NCI-H345 (cell line): ENCODE results near the gene TRIM45.
"Not testable (repeated sequence)": the region's sequence is repeated elsewhere in the genome, so short reads cannot be mapped to it uniquely, and the experiment has no call there.

Experiments
- DNase-seq: peaks from one replicate; lab custom pipeline; 2025; lab: John Stamatoyannopoulos, UW

Gene TRIM45, protein sequence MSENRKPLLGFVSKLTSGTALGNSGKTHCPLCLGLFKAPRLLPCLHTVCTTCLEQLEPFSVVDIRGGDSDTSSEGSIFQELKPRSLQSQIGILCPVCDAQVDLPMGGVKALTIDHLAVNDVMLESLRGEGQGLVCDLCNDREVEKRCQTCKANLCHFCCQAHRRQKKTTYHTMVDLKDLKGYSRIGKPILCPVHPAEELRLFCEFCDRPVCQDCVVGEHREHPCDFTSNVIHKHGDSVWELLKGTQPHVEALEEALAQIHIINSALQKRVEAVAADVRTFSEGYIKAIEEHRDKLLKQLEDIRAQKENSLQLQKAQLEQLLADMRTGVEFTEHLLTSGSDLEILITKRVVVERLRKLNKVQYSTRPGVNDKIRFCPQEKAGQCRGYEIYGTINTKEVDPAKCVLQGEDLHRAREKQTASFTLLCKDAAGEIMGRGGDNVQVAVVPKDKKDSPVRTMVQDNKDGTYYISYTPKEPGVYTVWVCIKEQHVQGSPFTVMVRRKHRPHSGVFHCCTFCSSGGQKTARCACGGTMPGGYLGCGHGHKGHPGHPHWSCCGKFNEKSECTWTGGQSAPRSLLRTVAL

DNA sequence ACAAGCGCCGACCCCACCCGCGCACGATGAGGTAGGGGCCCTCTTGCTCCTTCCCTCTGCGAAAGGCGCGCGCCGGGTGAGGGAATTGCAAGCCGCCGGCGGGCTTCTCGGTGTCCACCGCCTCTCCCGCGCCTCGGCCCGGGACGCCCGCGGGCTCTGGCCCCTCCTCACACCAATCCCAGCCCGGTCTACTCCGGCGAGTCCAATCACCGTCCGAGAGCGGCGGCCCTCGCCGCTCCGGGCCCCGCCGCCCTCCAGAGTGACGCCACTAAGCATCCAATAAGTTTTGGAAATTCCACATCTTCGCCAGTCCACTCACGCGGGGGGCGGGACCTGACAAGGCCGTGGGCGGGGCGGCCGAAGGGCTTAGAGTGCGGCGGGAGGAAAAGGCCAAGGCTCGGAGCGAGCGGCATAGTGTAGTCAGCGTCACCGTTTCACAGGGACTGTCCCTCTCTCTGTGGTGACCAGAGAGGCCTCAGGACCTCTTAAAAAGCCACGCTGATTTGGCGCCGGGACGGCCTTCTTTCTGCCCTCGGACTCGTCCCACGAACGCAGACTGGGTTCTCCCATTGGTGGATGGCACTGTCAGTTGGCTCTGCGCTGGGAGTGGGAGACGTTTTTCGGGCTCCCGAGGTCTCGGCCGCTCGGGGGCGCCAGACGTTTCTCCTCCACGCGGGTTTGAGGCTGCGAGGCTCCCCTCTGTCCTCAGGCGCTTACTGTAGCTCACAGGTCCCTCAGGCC lies at the start of gene TRIM45:
Gene TRIM45, minus strand, starts transcription at position 161 of the 741 bp plus-strand sequence. CDS start 548 bp downstream, outside the sequence.
- peak; percentile 94 for DNase-seq

DNA sequence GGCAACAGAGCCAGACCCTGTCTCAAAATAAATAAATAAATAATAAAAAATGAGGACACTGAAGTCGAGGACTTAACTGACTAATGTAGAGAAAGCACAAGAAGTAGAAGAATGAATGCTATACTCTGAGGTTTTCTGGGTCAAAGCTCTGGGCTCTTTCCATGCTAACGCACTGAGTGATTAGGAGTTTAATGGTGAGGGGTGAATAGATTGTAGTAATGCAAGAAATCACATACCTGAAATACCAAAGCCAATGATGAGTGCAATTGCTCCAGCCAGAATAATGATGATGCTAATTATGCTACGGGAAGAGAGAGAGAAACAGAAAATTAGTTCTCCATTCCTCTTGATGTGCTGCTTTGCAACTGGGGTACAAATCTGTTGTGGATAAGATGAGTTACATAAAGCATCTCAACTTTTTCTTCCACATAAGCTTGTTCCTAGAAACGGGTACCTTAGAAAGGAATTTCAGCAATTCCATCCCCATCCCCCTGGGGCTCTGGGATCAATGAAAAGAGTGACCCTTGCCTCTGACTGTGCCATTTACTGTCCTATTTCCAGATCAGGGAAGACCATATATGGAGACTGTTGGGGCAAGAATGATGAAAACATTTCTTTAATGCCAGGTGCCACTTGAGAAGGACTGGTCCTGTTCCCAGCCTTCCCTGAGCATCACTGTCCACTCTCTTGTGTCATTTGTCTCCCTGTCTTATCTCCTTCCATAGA lies 48.5 kb upstream of the TRIM45 start:
- no peak for DNase-seq

DNA sequence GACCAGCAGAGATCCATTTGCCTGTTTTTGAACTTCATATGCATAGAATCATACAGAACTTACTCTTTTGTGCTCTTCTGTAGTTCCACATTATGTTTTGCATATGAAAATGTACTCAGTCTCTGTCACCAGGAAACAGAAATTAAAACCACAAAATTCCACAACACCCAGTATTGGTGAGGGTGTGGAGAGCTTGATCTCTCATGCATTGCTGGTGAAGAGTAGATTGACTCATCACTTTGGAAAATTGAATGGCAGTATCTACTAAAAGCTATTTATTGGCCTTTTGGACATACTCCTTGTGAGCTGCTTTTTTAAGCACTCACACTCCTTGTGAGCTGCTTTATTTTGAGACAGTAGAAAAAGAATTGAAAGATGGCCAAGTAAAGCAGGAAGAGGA lies 45.9 kb upstream of the TRIM45 start:
- DNase-seq: no peak

DNA sequence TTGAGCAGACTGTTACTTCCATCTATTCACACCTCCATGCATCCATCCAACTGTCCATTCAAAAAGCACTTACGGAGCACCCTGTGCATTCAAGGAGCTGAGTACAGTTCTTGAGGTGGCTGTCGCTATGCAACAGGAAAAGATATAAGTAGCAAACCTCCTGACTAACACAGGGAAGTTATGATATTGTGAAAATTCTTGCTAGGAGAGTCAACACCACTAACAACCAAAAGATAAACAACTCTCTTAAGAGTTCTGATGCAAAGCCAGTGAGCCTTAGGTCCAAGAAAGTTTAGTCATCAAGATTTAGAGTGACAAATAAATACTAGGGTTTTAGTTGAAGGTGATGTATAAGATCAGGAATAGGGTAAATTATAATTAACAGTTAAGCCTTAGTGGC lies 44.5 kb upstream of the TRIM45 start:
- DNase-seq: no peak

DNA sequence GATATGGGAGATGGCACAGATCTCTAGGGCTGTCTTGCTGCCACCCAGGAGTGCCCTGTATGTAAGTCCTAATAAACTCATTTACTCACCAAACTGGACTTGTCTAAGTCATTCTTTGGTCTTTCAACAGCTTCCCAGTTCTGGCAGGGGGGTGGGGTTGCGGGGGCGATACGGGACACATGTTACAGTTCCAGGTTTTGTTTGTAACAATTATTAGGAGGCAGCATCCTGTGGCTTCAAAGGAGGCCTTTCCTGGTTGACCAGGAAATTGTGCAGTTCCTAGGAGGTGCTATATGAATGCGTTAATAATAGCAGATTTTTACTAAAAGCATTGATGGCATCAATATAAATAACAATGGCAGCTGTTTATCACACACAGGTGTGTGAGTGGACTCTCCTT lies 42.7 kb upstream of the TRIM45 start:
- no peak for DNase-seq

DNA sequence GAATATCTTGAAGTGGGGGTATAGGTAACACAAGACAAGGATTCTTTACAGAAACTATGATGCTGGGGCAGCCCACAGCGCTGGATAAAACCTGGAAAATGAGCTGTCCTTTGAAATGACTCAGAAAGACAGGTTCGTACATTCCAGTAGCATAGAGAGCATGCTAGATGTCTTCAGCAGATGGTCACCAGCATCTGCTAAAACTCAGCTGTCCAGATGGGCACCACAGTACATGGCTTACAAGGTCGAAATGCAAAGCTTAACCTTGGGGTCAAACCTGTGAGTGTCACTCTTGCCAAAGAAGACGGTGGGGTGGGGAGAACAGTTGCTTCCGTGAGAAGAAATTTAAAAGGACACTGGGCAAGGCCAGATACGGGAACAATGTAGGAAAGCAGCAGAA lies 41.3 kb upstream of the TRIM45 start:
- no peak for DNase-seq

DNA sequence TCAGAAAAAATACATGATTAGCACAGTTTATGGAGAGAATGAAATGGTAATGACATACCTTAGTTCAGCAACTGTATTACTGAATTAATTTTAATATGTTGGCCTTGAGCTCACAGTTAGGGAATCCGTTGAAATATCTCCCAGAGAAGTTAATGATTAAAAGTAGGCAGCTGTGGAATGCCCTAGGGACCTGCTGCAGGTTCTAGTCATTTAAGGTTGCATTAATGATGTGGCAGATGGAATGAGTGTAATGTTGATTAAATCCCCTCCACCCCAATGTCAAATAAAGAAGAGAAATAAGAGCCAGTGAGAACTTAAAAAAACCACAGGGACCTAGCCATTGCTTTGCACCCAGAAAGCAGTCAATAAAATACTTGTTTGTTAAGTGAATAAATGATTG lies 40.3 kb upstream of the TRIM45 start:
- DNase-seq: no peak

DNA sequence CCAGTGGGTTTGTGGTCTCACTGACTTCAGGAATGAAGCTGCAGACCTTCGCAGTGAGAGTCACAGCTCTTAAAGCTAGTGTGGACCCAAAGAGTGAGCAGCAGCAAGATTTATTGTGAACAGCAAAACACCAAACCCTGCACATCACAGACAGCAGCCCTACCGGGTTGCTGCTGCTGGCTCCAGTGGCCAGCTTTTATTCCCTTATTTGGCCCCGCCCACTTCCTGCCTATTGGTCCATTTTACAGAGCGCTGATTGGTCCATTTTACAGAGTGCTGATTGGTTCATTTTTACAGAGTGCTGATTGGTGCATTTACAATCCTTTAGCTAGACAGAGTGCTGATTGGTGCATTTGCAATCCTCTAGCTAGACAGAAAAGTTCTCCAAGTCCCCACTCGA lies 29.8 kb upstream of the TRIM45 start:
- not testable (repeated sequence) for DNase-seq

DNA sequence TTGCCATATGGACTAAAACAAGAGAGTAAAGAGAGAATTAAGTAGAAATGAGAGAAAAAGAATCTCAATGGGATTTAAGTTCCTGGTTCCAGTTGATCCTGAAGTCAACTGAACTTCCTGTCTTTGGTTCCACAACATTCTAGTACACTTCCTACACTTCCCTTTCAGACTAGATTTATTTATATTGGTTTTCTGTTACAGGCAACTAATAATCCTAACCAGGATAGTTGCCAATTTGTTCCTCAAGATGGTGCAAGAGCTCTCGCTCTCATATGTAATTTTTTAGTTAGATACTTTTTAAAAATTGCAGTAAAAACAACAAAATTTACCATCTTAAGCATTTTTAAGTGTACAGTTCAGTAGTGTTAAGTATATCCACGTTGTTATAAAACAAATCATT lies 28.8 kb upstream of the TRIM45 start:
- no peak for DNase-seq

DNA sequence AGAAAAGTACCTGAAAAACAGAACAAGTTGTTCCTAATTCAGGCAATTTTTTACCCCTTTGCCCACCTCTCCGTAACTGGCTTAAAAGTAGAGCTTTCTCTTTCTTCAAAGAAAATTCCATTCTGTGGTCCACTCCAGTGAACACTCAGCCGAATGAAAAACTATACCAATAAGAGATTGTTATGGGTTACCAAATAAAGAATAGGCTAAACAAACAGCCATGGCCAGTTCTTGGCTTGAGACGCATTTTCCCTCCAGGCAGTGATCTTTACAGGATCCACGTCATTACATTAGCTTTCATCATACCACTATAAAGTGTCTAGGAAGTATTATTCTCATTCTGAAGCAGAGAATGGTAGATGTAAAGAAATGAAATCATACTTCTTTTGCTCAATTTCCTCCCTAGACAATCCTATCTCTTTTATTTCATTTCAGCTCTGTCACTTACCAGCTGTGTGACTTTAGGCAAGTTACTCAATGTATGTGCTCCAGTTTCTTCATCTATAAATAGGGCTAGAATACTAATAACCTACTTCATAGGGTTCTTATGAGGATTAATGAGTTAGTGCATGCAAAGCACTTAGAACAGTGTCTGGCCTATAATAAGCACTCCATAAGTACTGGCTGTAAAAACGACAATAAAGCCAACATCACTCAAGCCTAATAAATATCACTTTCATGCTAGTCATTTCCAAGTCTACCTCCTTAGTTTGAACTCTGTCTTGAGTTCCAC lies 26.5 kb upstream of the TRIM45 start:
- no peak for DNase-seq

DNA sequence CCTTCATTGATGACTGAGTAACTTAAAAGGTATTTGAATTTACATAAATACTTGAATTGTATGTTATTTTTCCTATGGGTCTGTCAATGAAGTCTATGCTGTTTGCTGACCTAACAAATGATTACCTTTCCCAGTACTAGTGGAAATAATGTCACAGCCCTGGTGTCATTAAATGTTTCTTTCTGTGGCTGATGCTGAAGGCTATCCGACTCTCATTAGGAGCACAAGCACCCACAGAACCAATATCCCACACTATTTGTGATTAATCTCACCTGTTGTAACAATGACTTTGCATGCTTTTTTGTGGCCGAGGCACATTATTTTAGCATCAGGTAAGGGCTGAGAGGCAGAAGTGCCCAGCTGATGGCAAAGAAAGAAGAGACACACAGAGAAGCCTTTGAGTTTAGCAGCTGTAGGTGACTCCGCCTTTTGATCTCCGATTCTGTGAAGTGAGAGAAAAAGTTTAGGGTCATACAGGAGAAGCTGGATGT lies 25.8 kb upstream of the TRIM45 start:
- no peak for DNase-seq

DNA sequence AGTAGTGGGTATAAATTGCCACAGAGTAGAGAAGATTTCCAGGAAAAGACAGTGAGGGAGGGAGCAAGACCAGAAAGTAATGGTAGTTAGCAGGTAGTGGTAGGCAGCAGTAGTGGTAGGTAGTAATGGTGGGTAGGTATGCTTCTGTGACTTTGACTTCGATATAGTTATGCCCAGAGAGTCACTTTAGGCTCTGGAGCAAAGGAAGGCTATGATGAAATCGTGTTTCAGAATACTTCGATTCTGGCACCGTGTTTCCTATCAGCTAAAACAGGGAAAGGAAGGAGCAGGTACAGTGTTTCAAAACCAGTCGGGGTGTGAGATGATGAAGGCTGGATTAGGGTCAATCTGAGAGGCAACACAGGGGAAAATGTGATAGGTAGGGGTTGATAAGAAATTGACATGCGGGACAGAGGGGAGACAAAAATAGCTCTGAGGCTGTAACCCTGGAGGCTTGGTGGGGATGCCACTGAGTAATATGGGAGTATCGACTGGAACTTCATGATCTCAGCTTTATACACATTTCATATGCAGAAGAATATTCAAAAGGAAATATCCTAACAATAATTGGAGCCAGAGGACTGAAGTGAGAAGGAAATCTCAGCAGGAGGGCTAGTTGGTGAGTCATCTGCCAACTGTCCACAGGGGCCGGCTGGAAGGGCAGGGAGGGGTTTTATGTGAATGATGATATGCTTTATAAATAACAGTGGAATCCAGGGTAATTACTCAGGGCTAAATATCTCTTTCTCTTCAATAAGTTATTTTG lies 25.2 kb upstream of the TRIM45 start:
- peak; percentile 6 for DNase-seq

DNA sequence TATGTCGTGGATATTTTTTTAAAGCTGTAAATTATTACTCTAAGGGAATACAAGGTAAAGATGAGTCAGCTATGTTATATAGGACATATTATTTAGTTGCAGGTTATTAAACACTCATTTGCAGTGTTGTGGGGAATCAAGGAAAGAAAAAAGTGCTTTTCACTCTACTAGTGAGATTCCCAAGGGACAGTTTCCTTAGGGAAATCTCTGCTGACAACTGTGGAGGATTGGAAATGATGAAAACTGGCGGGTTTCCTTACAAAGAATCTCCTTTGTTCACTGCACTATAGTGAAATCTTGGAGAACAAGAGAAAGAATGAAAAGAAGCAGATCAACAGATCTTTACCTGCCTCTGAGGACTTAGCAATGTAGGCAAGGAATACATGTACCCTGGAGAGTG lies 24.5 kb upstream of the TRIM45 start:
- no peak for DNase-seq

DNA sequence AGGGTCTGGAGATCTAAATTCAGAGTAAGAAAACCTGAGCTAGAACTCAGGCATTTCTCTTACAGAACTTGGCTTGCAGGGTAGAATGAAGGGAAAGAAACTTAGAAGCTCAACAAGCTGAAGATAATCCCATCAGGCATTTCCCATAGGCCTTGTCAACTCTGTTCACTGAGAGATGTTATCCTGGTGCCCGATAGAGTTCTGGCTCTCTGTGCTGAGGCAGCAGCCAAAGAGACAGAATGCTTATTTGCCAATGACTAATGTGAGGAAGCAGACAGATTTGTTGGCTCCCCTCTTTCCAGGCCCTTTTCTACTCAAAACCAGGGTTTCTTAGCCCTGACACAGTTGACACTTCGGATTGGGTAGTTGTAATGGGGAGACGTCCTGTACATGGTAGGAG lies 22.3 kb upstream of the TRIM45 start:
- DNase-seq: no peak

DNA sequence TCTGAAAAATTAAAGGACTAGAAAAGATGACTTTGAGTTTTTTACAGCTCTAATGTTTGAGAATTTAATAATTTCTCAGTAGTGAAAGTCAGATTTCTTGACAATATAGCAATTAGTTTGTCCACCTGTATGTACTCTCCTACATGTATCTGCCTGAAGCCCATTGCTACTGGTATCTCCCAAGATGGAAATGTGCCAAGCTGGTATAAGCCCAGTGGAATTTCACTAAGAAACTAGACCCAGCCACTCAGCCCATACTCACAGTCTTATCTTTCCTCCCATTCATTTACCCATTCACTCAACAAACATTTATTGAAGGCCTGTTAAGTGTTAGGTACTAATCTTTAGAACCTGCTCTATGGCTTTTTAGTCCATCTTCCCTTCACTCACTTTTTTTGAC lies 21.6 kb upstream of the TRIM45 start:
- no peak for DNase-seq

DNA sequence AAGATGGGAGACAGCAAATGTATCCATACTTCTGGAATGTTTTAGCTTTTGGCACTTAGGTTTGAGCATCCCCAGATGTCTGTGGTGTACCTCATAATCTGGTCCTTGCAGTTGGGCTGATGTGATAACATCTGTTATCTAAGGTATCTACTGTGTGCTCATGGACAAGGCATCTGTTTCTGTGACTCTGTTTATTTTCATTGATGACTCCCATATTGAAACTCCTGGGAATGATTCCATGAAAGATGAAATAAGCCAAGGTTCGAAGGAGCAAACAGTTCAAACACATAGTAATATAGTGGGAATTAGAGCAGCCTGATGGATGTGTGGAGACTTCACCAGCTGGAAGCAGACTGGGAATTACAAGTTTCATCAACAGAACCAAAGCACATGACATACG lies 20.7 kb upstream of the TRIM45 start:
- DNase-seq: no peak

DNA sequence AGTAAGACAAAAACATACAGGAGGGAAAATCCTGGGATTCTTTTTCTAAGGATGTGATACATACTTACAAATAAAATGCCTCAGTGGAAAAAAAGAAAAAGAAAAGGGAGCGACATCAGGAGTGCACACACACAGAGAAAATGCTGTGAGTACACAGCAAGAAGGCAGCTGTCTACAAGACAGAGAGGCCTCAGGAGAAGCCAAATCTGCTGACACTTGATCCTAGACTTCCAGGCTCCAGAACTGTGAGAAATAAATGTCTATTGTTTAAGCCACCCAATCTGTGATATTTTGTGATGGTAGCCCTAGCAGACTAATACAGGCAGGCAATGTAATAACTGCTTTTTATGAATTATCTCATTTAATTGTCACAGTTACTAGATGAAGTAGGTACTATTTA lies 17.0 kb upstream of the TRIM45 start:
- DNase-seq: no peak

DNA sequence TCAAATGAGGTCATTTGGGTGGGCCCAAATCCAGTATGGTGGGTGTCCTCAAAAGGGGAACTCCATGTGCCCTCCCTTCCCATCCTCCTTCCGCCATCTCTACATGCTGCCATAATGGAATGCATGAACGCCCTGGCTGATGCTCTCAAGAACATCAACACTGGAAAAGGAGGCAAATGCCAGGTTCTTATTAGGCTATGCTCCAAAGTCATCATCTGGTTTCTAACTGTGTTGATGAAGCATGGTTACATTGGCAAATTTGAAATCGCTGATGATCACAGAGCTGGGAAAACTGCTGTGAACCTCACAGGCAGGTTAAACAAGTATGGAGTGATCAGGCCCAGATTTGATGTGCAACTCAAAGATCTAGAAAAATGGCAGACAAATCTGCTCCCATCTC lies 16.6 kb upstream of the TRIM45 start:
- no peak for DNase-seq

DNA sequence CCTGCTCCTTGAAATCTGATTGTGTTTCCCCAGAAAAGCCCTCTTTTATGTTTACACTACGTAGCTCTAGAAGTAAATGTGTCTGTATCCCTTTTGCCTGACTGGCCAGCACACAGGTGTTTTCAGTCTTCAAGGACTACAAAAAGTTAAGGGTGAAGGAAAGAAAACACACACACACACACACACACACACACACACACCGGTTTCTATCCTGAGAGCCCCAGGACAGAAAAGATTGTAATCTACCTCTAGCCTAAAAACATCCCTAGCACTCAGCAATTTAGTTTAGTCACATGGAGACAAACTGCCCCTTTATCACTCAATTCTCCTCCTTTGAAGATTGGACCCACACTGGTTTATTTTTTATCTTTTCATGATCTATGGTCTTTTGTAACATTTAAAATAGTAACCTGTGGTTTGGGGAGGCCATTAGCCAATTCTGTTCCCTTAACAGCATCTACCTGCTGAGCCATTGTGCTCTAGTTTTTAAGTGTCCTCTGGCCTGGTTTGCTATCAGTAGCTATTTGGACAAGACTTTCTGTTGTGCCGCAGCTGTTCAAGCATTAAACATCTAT lies 15.8 kb upstream of the TRIM45 start:
- DNase-seq: no peak

DNA sequence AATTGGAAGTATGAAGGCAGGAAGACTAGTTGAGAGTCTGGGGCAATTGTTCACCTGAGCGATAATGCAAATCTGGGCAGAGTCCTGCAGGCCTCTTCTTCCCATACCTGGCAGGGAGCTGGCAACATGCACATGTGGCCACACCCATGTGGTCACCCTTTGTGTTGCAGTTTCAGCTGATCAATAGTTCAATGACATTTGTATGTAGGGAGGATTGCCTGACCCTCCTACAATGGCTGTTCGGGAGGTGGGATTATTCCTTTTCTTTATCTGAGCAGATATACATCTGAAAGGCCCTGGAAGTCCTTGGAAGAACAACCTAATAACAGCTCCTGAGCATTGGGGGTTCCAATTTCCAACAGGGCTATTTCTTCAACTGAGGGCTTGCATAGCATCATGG lies 15.2 kb upstream of the TRIM45 start:
- DNase-seq: no peak

DNA sequence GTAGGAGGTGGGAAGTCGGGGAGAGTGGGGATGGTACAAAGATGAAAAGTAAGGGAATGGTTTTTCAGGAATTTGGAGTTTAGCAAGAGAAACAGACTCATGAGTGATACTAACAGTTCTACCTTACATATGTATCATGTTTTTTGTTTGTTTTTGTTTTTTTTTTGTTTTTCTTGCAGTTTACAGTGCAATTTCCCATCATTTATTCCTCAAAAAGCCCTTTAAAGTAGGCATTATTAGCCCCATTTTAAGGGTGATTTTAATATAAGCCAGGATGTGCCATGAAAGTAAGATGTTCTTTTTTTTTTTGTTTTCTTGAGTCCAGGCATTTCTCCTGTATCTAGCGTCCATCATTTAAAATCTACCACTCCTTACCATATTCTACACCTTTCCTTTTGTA lies 13.8 kb upstream of the TRIM45 start:
- DNase-seq: no peak
